HepG2 (cell line): ENCODE measurements around the gene ATP8A2. TPM values are rescaled to one million over a fixed set of nuclear protein-coding genes. Genes with fewer than 3 reads are reported as not detected.

Experiments
- ATAC-seq: fragments of 200-7000 bp; cut with Tn5 transposase; 3 replicates; pipeline ENCODE4 v1.9.1; 2020; ENCODE audit warnings: mild to moderate bottlenecking, moderate library complexity
- BruUV-seq: library from RNA; stranded (reverse); fragments of 400-500 nt; replicated peaks from 2 replicates; lab custom pipeline; 2021; lab: Mats Ljungman, UMichigan
- CTCF ChIA-PET: fragments of 300-600 bp; formaldehyde crosslinking; extraction: SDS; loops from one replicate; lab custom pipeline; 2021; ENCODE audit warnings: low total read pairs, inconsistent platforms, low intra/inter-chr PET ratio; lab: Yijun Ruan, JAX
- POLR2A ChIA-PET: fragments of 350-600 bp; sonication (Branson Sonifier 250); formaldehyde crosslinking; loops from one replicate; lab custom pipeline; 2020; ENCODE audit warnings: antibody characterized with exemption, inconsistent platforms; lab: Yijun Ruan, JAX
- DNase-seq: peaks from one replicate; pipeline ENCODE4 v3.0.0-alpha.2; 2015; ENCODE audit warnings: low spot score
- FAIRE-seq: peaks from 3 replicates; lab custom pipeline; 2011; peaks lifted over from hg19 to GRCh38; lab: Jason Lieb, UNC
- H2AFZ ChIP-seq: one replicate; pipeline ENCODE4 v1.6.1; 2011; ENCODE audit warnings: low read length, inconsistent platforms
- H3K27ac ChIP-seq: fragments of 300-600 bp; 3 replicates; pipeline ENCODE4 v1.8.0; 2011; ENCODE audit warnings: mixed run types, mild to moderate bottlenecking, mixed read lengths, low read length, inconsistent platforms; ENCODE audit not compliant: insufficient read depth; ENCODE audit errors: extremely low read length
- H3K27me3 ChIP-seq, 2 experiments: fragments of 200-600 bp in 1 of 2; 2 replicates in 1 of 2; 3 replicates in 1 of 2; pipeline versions ENCODE4 v1.6.0 to v1.8.0; 2011; ENCODE audit warnings: low read length in 2 of 2, mild to moderate bottlenecking in 2 of 2, moderate library complexity in 2 of 2, inconsistent platforms in 1 of 2; ENCODE audit not compliant: insufficient read depth in 2 of 2, control insufficient read depth in 1 of 2
- H3K36me3 ChIP-seq, 2 experiments: fragments of 200-600 bp in 1 of 2; replicated peaks in 1 of 2; 2 replicates in 1 of 2; 3 replicates in 1 of 2; pipeline versions ENCODE4 v1.5.1 to v1.8.0; 2011; ENCODE audit warnings: low read length in 2 of 2, inconsistent platforms in 1 of 2; ENCODE audit not compliant: insufficient read depth in 2 of 2, control insufficient read depth in 1 of 2
- H3K4me1 ChIP-seq: 2 replicates; pipeline ENCODE4 v1.5.1; 2012; ENCODE audit warnings: low read length, inconsistent platforms; ENCODE audit not compliant: insufficient read depth
- H3K4me2 ChIP-seq: 2 replicates; pipeline ENCODE4 v1.6.0; 2011; ENCODE audit warnings: low read depth, low read length, inconsistent platforms
- H3K4me3 ChIP-seq, 3 experiments: fragments of 200-600 bp in 1 of 3; sonication (generic), shearing (Covaris generic) in 1 of 3; replicated peaks in 1 of 3; 2 replicates each; pipeline ENCODE4 v1.5.1; 2011 to 2016; ENCODE audit warnings: low read length in 3 of 3, inconsistent platforms in 2 of 3, low read depth in 2 of 3, mild to moderate bottlenecking in 2 of 3, control low read depth in 1 of 3, mixed read lengths in 1 of 3; ENCODE audit not compliant: insufficient read depth in 1 of 3
- H3K79me2 ChIP-seq: one replicate; pipeline ENCODE4 v1.6.1; 2011; ENCODE audit warnings: low read length, inconsistent platforms; ENCODE audit not compliant: insufficient read depth
- H3K9ac ChIP-seq: 2 replicates; pipeline ENCODE4 v1.6.0; 2011; ENCODE audit warnings: mild to moderate bottlenecking, low read depth, low read length, inconsistent platforms; ENCODE audit not compliant: insufficient read depth
- H3K9me3 ChIP-seq: 2 replicates; pipeline ENCODE4 v1.5.1; 2012; ENCODE audit warnings: mild to moderate bottlenecking, low read length
- H4K20me1 ChIP-seq: 2 replicates; pipeline ENCODE4 v1.6.0; 2011; ENCODE audit warnings: inconsistent platforms, mild to moderate bottlenecking, low read length, moderate library complexity; ENCODE audit not compliant: insufficient read depth
- ARID3A ChIP-seq: IDR thresholded peaks from 2 replicates; pipeline ENCODE4 v1.6.1; 2012; ENCODE audit warnings: low read depth, low read length, improper control_type of control experiment
- ATF1 ChIP-seq: IDR thresholded peaks from 2 replicates; pipeline ENCODE4 v1.6.1; 2016; ENCODE audit warnings: mild to moderate bottlenecking, control low read depth
- SCMH1 ChIP-seq: sonication (generic); formaldehyde crosslinking; IDR thresholded peaks from 2 replicates; pipeline ENCODE4 v1.9.0; 2021; ENCODE audit warnings: missing genetic modification reagents, mild to moderate bottlenecking, borderline replicate concordance
- ZBTB39 ChIP-seq: sonication (generic); formaldehyde crosslinking; IDR thresholded peaks from 2 replicates; pipeline ENCODE4 v1.5.0; 2020; ENCODE audit warnings: missing genetic modification reagents
- ZNF574 ChIP-seq: sonication (generic); formaldehyde crosslinking; IDR thresholded peaks from 2 replicates; pipeline ENCODE4 v1.4.0; 2020; ENCODE audit warnings: missing genetic modification reagents
- WGBS: methylation state at CpG from one replicate; pipeline ENCODE4 v1.1.6; 2017; ENCODE audit warnings: low lambda C conversion rate; 5-methylcytosine and 5-hydroxymethylcytosine counted together
- in situ Hi-C: cut with HindIII; loops from 2 replicates; pipeline ENCODE4 v1.10.0; 2017; ENCODE audit warnings: low pct_unique_long_range_greater_than_20kb; ENCODE audit not compliant: extremely low pct_ligation_motif_present
- intact Hi-C: fragments of 100-400 bp; cut with micrococcal nuclease; formaldehyde crosslinking; loops from one replicate; pipeline ENCODE4 v1.10.0; 2022; ENCODE audit not compliant: unreplicated experiment
- polyA plus RNA-seq, 8 experiments: library from polyadenylated mRNA; depleted of rRNA in 3 of 8; stranded (reverse) in 7 of 8; unstranded in 1 of 8; fragments of >200 nt; fragmentation: Illumina TruSeq in 4 of 8; extraction: Trizol in 4 of 8; gene quantifications; 2 replicates each; pipeline versions ENCODE4 v1.2.1 to v1.2.3, GENCODE V29; 2011 to 2016; ENCODE audit warnings: low read depth in 4 of 8, missing spikeins in 1 of 8, mixed read lengths in 1 of 8; ENCODE audit not compliant: insufficient read depth in 1 of 8
- total RNA-seq, 5 experiments: library from RNA; depleted of rRNA; stranded (reverse); fragments of >200 nt; fragmentation: Illumina TruSeq; extraction: Trizol; gene quantifications; 2 replicates each; pipeline ENCODE4 v1.2.3, GENCODE V29; 2016; ENCODE audit warnings: low read depth in 1 of 5

The ATP8A2 gene
- total and polyA plus RNA-seq, 2 of the 13 experiments (the other 11 are each of a cell fraction or from before 2014, with no cell fraction given): 0.09 TPM; not detected in 1

- TF ChIP-seq ARID3A (no peak), ZNF574 (CRISPR knock-in tag) (no peak), SCMH1 (CRISPR knock-in tag) (no peak)
Observed at GRCh38 chr13:25400925-25401324, 29.2 kb downstream of the ATP8A2 start (continued).

GRCh38 chr13:25401958-25402357, 30.2 kb downstream of the ATP8A2 start:
- ChIA-PET CTCF (no interaction called here), POLR2A (no interaction called here)
- intact Hi-C loops (no loop called here), in situ Hi-C loops (no loop called here)
- H3K4me3 ChIP-seq: no peak overlapping the region
- H3K36me3 ChIP-seq: no peaks in the 10 kb centered on the region
- no peak overlapping the region for H3K27ac ChIP-seq
- no peak overlapping the region for H3K4me2 ChIP-seq
- TF ChIP-seq ATF1 (CRISPR knock-in tag) (no peak), ZBTB39 (CRISPR knock-in tag) (no peak)
- FAIRE-seq (no peak), ATAC-seq (no peak), DNase-seq (no peak)
- H2AFZ ChIP-seq: no peak overlapping the region
- no peaks in the 10 kb centered on the region for H3K4me1 ChIP-seq
- WGBS: 14% methylated on average over 7 of the region's 7 CpGs
- no peaks in the 10 kb centered on the region for H3K79me2 ChIP-seq
- H3K9ac ChIP-seq: no peak overlapping the region
- no TSS peak for BruUV-seq
- H4K20me1 ChIP-seq: no peaks in the 10 kb centered on the region
- peaks cover 0 to 1% of the 10 kb centered on the region in 2 experiments; a peak in 2 of 5 replicates for H3K27me3 ChIP-seq
- no peaks in the 10 kb centered on the region for H3K9me3 ChIP-seq
